Ascending aorta (tissue), 2 donors: ENCODE data around the gene POP7. TPM values are rescaled to one million over a fixed set of nuclear protein-coding genes. Genes with fewer than 3 reads are reported as not detected.
A peak's percentile ranks its signal among the peaks of the same experiment; 100 is the strongest.
"Not testable (repeated sequence)": the region's sequence is repeated elsewhere in the genome, so short reads cannot be mapped to it uniquely, and the experiment has no call there.

Source experiments
- DNase-seq, 2 donors: peaks; one replicate each; pipeline ENCODE4 v3.0.0-alpha.2; 2019; ENCODE audit warnings: low spot score in 2 of 2
- H3K27ac ChIP-seq, 2 donors: fragments of 200-600 bp; sonication (generic); one replicate each; pipeline ENCODE4 v1.5.1; 2016 to 2017; ENCODE audit warnings: mild to moderate bottlenecking in 1 of 2
- H3K27me3 ChIP-seq: fragments of 200-600 bp; sonication (generic); one replicate; pipeline ENCODE4 v1.5.1; 2017
- H3K36me3 ChIP-seq, 2 donors: fragments of 200-600 bp; sonication (generic); one replicate each; pipeline ENCODE4 v1.5.1; 2016
- H3K4me1 ChIP-seq, 2 donors: fragments of 200-600 bp; sonication (generic); one replicate each; pipeline ENCODE4 v1.5.1; 2016 to 2017; ENCODE audit warnings: mild to moderate bottlenecking in 1 of 2
- H3K4me3 ChIP-seq, 2 donors: fragments of 200-600 bp; sonication (generic); one replicate each; pipeline ENCODE4 v1.5.1; 2016 to 2017; ENCODE audit warnings: mild to moderate bottlenecking in 1 of 2
- H3K9me3 ChIP-seq, 2 donors: fragments of 200-600 bp; sonication (generic); one replicate each; pipeline ENCODE4 v1.5.1; 2016
- intact Hi-C: fragments of 100-400 bp; cut with DNase I; formaldehyde crosslinking; loops from one replicate; pipeline ENCODE4 v1.15.1; 2023
- total RNA-seq: library from RNA; depleted of rRNA; stranded (reverse); fragments of >200 nt; gene quantifications from one replicate; pipeline ENCODE4 v1.1.0, GENCODE V29; 2016
- TF ChIP-seq, protein P1 (sequence below), 3 experiments: fragments of 200-600 bp in 2 of 3; fragments of 450-650 bp in 1 of 3; sonication (generic) in 2 of 3; IDR thresholded peaks; one replicate each; pipeline ENCODE4 v1.5.1; 2016 to 2019; ENCODE audit warnings: antibody characterized with exemption in 3 of 3, mild to moderate bottlenecking in 1 of 3, moderate library complexity in 1 of 3

POP7 gene
- total RNA-seq, 1 donor from 2014 or later = 44.0 TPM

- no peak for DNase-seq
- Histone ChIP-seq H3K27ac (peak overlapping the region; percentile 60 to 81), H3K27me3 (no peaks in the 10 kb centered on the region), H3K4me1 (peaks cover 10 to 30% of the 10 kb centered on the region in 2 donors), H3K4me3 (peak overlapping the region; percentile 92 to 96), H3K36me3 (peaks cover 5 to 6% of the 10 kb centered on the region in 2 donors), H3K9me3 (no peaks in the 10 kb centered on the region)
- intact Hi-C loops = loop anchor here (1.0 to 10.0 kb wide), 6 partner anchors 12 to 539 kb away; partner anchors contain the start of genes MOSPD3, NYAP1 and TRAPPC14
- TF ChIP-seq, protein P1, sequence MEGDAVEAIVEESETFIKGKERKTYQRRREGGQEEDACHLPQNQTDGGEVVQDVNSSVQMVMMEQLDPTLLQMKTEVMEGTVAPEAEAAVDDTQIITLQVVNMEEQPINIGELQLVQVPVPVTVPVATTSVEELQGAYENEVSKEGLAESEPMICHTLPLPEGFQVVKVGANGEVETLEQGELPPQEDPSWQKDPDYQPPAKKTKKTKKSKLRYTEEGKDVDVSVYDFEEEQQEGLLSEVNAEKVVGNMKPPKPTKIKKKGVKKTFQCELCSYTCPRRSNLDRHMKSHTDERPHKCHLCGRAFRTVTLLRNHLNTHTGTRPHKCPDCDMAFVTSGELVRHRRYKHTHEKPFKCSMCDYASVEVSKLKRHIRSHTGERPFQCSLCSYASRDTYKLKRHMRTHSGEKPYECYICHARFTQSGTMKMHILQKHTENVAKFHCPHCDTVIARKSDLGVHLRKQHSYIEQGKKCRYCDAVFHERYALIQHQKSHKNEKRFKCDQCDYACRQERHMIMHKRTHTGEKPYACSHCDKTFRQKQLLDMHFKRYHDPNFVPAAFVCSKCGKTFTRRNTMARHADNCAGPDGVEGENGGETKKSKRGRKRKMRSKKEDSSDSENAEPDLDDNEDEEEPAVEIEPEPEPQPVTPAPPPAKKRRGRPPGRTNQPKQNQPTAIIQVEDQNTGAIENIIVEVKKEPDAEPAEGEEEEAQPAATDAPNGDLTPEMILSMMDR (IDR thresholded peaks at IDR 0.05) = no peak
Measured at GRCh38 chr7:100693312-100694097, 12.4 kb upstream of the POP7 start.

DNA sequence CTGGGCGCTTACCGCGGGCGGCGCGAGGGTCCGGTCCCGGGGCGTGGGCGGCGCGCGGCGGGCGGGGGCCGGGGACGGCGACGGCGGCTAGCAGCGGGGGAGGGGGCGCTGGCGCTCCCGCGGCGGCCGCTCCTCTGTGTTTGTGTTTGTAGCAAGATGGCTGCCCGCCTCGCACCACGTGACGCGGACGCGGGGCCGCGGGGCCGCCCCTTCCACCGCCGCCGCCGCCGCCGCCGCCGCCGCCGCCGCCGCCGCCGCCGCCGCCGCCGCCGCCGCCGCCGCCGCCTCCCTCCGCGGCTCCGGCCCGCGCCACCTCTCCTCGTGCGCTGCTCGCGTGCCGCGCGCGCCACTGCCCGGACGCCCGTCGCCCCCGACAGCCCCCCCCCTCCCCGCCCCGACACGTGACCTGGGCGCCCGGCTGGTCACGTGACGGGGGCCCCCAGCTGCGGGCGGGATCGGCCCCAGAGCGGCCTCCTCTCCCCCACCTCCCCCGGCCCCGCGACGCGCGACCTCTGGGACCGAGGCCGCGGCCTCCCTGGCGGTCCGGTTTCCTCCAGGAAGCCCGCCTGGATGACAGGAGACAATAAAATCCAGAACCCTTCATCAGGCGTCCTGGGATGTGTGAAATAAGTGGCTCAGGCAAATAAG is 11.7 kb upstream of the POP7 start, which contains the start of gene GIGYF1:
GIGYF1 (minus strand) TSS at position 153 of the 648 bp plus-strand sequence. CDS start 6,012 bp downstream, outside the sequence.
- intact Hi-C loops = loop anchor here (1.0 to 10.0 kb wide), 6 partner anchors 11 to 539 kb away; partner anchors contain the start of genes MOSPD3, NYAP1 and TRAPPC14
- H3K36me3 ChIP-seq = no peaks in the 10 kb centered on the region
- TF ChIP-seq, protein P1 (IDR thresholded peaks at IDR 0.05) = no peak
- H3K27ac ChIP-seq = peak within 1 kb of the TSS; percentile 73 to 81
- H3K27me3 ChIP-seq = no peaks in the 10 kb centered on the region
- peak within 1 kb of the TSS; percentile 92 to 96 for H3K4me3 ChIP-seq
- H3K4me1 ChIP-seq = peaks cover 10 to 30% of the 10 kb centered on the region in 2 donors
- peak in 1 of 2 donors; percentile 83 for DNase-seq
- H3K9me3 ChIP-seq = no peaks in the 10 kb centered on the region

DNA sequence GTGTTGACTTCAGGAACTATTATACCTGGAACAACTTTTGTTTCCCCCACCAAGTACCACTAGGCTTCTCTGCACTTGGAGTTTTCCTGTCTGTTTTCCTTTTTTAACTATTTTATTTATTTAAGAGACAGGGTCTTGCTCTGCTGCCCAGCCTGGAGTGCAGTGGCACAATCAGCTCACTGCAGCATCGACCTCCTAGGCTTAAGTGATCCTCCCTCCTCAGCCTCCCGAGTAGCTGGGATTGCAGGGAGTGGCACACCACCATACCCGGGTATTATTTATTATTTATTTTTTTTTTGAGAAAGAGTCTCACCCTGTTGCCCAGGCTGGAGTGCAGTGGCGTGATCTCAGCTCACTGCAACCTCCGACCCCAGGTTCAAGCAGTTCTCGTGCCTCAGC is 9.8 kb upstream of the POP7 start:
- Histone ChIP-seq H3K27me3 (no peaks in the 10 kb centered on the region), H3K4me3 (no peak overlapping the region), H3K27ac (no peak overlapping the region), H3K36me3 (no peaks in the 10 kb centered on the region), H3K4me1 (peaks cover 10 to 21% of the 10 kb centered on the region in 2 donors), H3K9me3 (no peaks in the 10 kb centered on the region)
- intact Hi-C loops = loop anchor here (10.0 kb wide), 1 partner anchor 541 kb away; the partner anchor contains the start of gene TRAPPC14
- TF ChIP-seq, protein P1 (IDR thresholded peaks at IDR 0.05) = no peak
- DNase-seq = no peak

- H3K27me3 ChIP-seq = no peaks in the 10 kb centered on the region
- TF ChIP-seq, protein P1 (IDR thresholded peaks at IDR 0.05) = no peak
- no peak overlapping the region for H3K4me3 ChIP-seq
- peaks cover 0 to 3% of the 10 kb centered on the region in 2 donors for H3K4me1 ChIP-seq
- H3K9me3 ChIP-seq = no peaks in the 10 kb centered on the region
- H3K27ac ChIP-seq = no peak overlapping the region
- intact Hi-C loops = loop anchor here (10.0 kb wide), 1 partner anchor 544 kb away; the partner anchor contains the start of gene TRAPPC14
- no peak for DNase-seq
- H3K36me3 ChIP-seq = no peaks in the 10 kb centered on the region
Measured at GRCh38 chr7:100699018-100699417, 6.9 kb upstream of the POP7 start.

- H3K4me3 ChIP-seq, H3K9me3 ChIP-seq, H3K27me3 ChIP-seq, DNase-seq, H3K4me1 ChIP-seq, H3K36me3 ChIP-seq, H3K27ac ChIP-seq: not testable (repeated sequence)
- intact Hi-C loops = loop anchor here (10.0 kb wide), 1 partner anchor 544 kb away; the partner anchor contains the start of gene FIS1
Measured at GRCh38 chr7:100701089-100701488, 4.8 kb upstream of the POP7 start.
